Measurements from ENCODE around the gene OLFML2B. TPM values are rescaled to one million over a fixed set of nuclear protein-coding genes. Genes with fewer than 3 reads are reported as not detected.

The OLFML2B gene
- total RNA-seq: 84.0 and 126 TPM in 2 replicates

GRCh38 chr1:162023547-162024501, at the start of gene OLFML2B:
Gene OLFML2B, minus strand, starts transcription at chr1:162023869. Its CDS starts 439 bp downstream, at chr1:162023430.

GRCh38 chr1:162069334-162070093, 45.8 kb upstream of the OLFML2B start, which contains the start of gene NOS1AP:
Gene NOS1AP, plus strand, starts transcription at chr1:162069691. Its CDS starts 487 bp downstream, at chr1:162070178.

Other genes starting within 250 kb of the OLFML2B start
- under 0.01 and 0.32 TPM in 2 replicates for gene NOS1AP, start 45.8 kb upstream of the OLFML2B start, total RNA-seq

Data from hair follicle dermal papilla cell (primary cell).